Adrenal gland (tissue), 12 donors: ENCODE measurements around the gene ZSWIM6. TPM values are rescaled to one million over a fixed set of nuclear protein-coding genes. Genes with fewer than 3 reads are reported as not detected.
A peak's percentile ranks its signal among the peaks of the same experiment; 100 is the strongest.

ENCODE experiments used
- DNase-seq, 7 donors: peaks; one replicate each; pipeline ENCODE4 v3.0.0-alpha.2; 2019 to 2020
- H3K27ac ChIP-seq, 5 donors: fragments of 200-600 bp; sonication (generic) in 4 of 5; 1 replicate in 3 of 5; 2 replicates in 2 of 5; pipeline versions ENCODE4 v1.5.1 to v1.8.0; 2016 to 2020; ENCODE audit warnings: mild to moderate bottlenecking in 1 of 5
- H3K27me3 ChIP-seq: fragments of 200-600 bp; 2 replicates; pipeline ENCODE4 v1.8.0; 2021
- H3K36me3 ChIP-seq, 2 donors: fragments of 200-600 bp; replicated peaks in 1 of 2; 1 replicate in 1 of 2; 2 replicates in 1 of 2; pipeline versions ENCODE4 v1.5.1 to v1.8.0; 2018 to 2022
- H3K4me1 ChIP-seq, 2 donors: fragments of 200-600 bp; replicated peaks in 1 of 2; 1 replicate in 1 of 2; 2 replicates in 1 of 2; pipeline versions ENCODE4 v1.5.1 to v1.8.0; 2018 to 2021
- H3K4me3 ChIP-seq, 4 donors: fragments of 200-600 bp; sonication (generic) in 3 of 4; one replicate each; pipeline ENCODE4 v1.5.1; 2016 to 2018
- H3K9me3 ChIP-seq, 3 donors: fragments of 200-600 bp; sonication (generic) in 1 of 3; replicated peaks in 1 of 3; 1 replicate in 2 of 3; 2 replicates in 1 of 3; pipeline versions ENCODE4 v1.5.1 to v1.8.0; 2016 to 2021
- POLR2A ChIP-seq, 2 donors: fragments of 450-650 bp; IDR thresholded peaks; one replicate each; pipeline ENCODE4 v1.6.1; 2017; ENCODE audit warnings: antibody characterized with exemption in 2 of 2, mild to moderate bottlenecking in 2 of 2, moderate library complexity in 1 of 2
- WGBS, 4 donors: extraction: QIAGEN DNeasy Blood & Tissue Kit in 2 of 4; methylation state at CpG; one replicate each; pipeline versions ENCODE4 v1.1.5 to v1.1.7; 2013 to 2017; 5-methylcytosine and 5-hydroxymethylcytosine counted together
- intact Hi-C, 2 donors: fragments of 100-400 bp; cut with DNase I; formaldehyde crosslinking; loops; one replicate each; pipeline versions ENCODE4 v1.14.1 to v1.15.0; 2022 to 2023
- polyA plus RNA-seq, 3 donors: library from polyadenylated mRNA; stranded (reverse); fragments of 200-250 nt in 2 of 3; fragments of 350-450 nt in 1 of 3; fragmentation: Illumina TruSeq in 1 of 3; extraction: RNeasy Lipid Tissue Mini Kit (QIAGEN cat#74804) in 1 of 3; gene quantifications; one replicate each; pipeline ENCODE4 v1.2.3, GENCODE V29; 2013 to 2014
- total RNA-seq, 9 donors: library from RNA; depleted of rRNA in 4 of 9; stranded (reverse); fragments of >200 nt in 4 of 9; fragments of 120-200 nt in 1 of 9; fragmentation: NEBNext Ultra II Directional in 1 of 9; extraction: Animal tissue kit (Norgen Biotek cat#: 25700) in 1 of 9; gene quantifications; one replicate each; pipeline versions ENCODE4 v1.1.0 to v1.2.4, GENCODE V29; 2013 to 2023
- TF ChIP-seq, protein P1 (sequence below), 6 experiments: fragments of 450-650 bp in 4 of 6; fragments of 200-600 bp in 2 of 6; sonication (generic) in 1 of 6; IDR thresholded peaks; 1 replicate in 5 of 6; 2 replicates in 1 of 6; pipeline versions ENCODE4 v1.5.1 to v1.8.0; 2016 to 2021; ENCODE audit warnings: antibody characterized with exemption in 6 of 6, mild to moderate bottlenecking in 2 of 6, moderate library complexity in 1 of 6
- donor health status: healthy with polysubstance abuse.
- donor health status: Bipolar disorder and iron deficiency.
- donor health status: DM: yes; HTN: yes; CAD: no.
- donor health status: DM: no; HTN: no; CAD: no.
- donor health status: DM: no; HTN: no; CAD: no.
- donor health status: DM: yes; HTN: yes; CAD: no.

Gene ZSWIM6
- total and polyA plus RNA-seq, 12 donors = 5.5 to 14.6 (median 8.3) TPM

DNA sequence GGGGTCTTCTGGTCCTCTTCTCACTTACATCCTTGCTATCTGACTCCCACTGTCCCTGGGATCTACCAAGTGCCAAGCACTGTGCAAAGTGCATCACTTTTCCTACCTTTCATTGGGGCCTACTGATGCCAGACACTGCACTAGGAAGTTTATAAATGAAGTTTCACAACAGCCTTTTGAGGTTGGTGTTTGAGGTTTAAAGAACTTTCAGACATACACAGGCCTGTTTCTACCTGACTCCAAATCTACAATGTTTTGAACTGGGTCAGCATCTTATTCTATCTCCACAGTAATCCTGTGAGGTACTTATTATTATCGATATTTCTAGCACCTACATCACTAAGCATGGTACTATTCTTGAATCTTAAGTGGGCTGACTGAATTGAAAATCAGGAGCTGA is 227.7 kb downstream of the ZSWIM6 start:
- no peaks in the 10 kb centered on the region for H3K27me3 ChIP-seq
- no peak for DNase-seq
- H3K9me3 ChIP-seq = no peaks in the 10 kb centered on the region
- H3K27ac ChIP-seq = no peak overlapping the region
- intact Hi-C loops = no loop called here
- WGBS, 4 donors = 93 to 100% (median 95%) methylated on average over 1 of the region's 1 CpG
- no peaks in the 10 kb centered on the region for H3K36me3 ChIP-seq
- TF ChIP-seq, protein P1, sequence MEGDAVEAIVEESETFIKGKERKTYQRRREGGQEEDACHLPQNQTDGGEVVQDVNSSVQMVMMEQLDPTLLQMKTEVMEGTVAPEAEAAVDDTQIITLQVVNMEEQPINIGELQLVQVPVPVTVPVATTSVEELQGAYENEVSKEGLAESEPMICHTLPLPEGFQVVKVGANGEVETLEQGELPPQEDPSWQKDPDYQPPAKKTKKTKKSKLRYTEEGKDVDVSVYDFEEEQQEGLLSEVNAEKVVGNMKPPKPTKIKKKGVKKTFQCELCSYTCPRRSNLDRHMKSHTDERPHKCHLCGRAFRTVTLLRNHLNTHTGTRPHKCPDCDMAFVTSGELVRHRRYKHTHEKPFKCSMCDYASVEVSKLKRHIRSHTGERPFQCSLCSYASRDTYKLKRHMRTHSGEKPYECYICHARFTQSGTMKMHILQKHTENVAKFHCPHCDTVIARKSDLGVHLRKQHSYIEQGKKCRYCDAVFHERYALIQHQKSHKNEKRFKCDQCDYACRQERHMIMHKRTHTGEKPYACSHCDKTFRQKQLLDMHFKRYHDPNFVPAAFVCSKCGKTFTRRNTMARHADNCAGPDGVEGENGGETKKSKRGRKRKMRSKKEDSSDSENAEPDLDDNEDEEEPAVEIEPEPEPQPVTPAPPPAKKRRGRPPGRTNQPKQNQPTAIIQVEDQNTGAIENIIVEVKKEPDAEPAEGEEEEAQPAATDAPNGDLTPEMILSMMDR (IDR thresholded peaks at IDR 0.05) = no peak
- TF ChIP-seq POLR2A (IDR thresholded peaks at IDR 0.05) = no peak
- H3K4me3 ChIP-seq = no peak overlapping the region
- H3K4me1 ChIP-seq = no peaks in the 10 kb centered on the region

DNA sequence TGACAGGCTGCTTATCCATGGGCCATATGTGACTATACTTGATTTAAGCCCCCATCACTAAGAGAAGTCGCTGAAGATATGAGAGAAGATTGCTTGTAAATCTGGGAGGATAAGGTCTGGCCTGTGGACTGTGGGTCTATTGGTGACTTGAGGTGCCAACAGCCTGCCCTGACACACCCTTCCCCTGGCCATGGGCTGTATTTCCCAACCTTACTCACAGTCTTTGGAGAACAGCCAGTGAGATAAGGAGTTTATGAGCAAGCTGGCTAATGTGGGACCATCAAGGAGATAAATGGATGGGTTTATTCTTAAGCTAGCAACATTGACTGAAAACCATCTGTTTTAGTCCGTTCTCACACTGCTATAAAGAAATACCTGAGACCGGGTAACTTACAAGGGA is 231.3 kb downstream of the ZSWIM6 start:
- DNase-seq = peak in 5 of 7 donors; percentile 24 to 66 (median 32)
- H3K9me3 ChIP-seq = no peaks in the 10 kb centered on the region
- no peaks in the 10 kb centered on the region for H3K4me1 ChIP-seq
- no peak overlapping the region for H3K4me3 ChIP-seq
- 83 to 91% (median 87%) methylated on average over 3 of the region's 3 CpGs for WGBS, 4 donors
- no peak for TF ChIP-seq POLR2A (IDR thresholded peaks at IDR 0.05)
- TF ChIP-seq, protein P1 (IDR thresholded peaks at IDR 0.05) = no peak
- no peak overlapping the region for H3K27ac ChIP-seq
- no peaks in the 10 kb centered on the region for H3K36me3 ChIP-seq
- no peaks in the 10 kb centered on the region for H3K27me3 ChIP-seq
- intact Hi-C loops = no loop called here

DNA sequence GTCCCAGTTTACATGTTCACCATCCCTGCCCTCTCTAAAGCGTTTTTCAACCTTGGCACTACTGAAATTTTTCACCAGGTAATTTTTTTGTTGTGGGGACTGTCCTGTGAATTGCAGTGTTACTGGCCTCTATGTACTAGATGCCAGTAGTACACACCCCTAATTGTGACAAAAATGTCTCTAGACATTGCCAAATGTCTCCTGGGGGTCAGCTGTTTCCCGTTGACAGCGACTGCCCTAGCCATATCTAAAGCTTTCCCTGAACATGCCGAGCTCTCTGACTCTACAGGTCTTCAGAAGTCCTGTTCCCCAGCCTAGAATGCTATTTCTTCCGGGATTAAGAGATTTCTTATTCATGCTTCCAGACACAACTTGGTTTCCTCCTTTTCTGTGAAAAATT is 235.3 kb downstream of the ZSWIM6 start:
- intact Hi-C loops = no loop called here
- no peaks in the 10 kb centered on the region for H3K27me3 ChIP-seq
- DNase-seq = no peak
- no peaks in the 10 kb centered on the region for H3K4me1 ChIP-seq
- H3K4me3 ChIP-seq = no peak overlapping the region
- H3K36me3 ChIP-seq = no peaks in the 10 kb centered on the region
- H3K9me3 ChIP-seq = no peaks in the 10 kb centered on the region
- no peak overlapping the region for H3K27ac ChIP-seq
- no peak for TF ChIP-seq POLR2A (IDR thresholded peaks at IDR 0.05)
- TF ChIP-seq, protein P1 (IDR thresholded peaks at IDR 0.05) = no peak
- 81 to 88% (median 85%) methylated on average over 5 of the region's 5 CpGs for whole genome bisulfite sequencing, 4 donors

DNA sequence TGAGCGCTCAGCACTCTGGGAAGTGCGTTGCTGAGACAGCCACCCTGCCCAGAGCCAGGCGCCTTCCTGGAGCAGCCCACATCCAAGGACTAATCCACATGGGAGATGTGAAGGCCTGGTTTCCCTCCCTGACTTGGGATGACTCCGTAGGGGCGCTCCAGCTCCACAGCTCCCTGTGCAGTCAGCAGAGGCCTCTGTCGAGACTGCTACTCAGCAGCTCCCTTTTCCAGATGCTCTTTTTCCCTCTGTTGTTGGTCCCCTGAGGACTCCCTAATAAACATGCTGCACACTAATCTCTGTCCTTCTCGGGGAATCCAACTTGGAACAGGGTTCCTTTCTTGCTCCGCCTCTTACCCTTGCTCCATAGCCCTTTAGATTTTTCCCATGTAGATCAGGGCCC is 237.3 kb downstream of the ZSWIM6 start:
- H3K4me3 ChIP-seq = no peak overlapping the region
- peak in 3 of 7 donors; percentile 3 to 27 (median 9) for DNase-seq
- WGBS, 4 donors = 80 to 87% (median 86%) methylated on average over 5 to 8 of the region's 8 CpGs
- intact Hi-C loops = no loop called here
- H3K27ac ChIP-seq = no peak overlapping the region
- no peaks in the 10 kb centered on the region for H3K9me3 ChIP-seq
- no peaks in the 10 kb centered on the region for H3K4me1 ChIP-seq
- TF ChIP-seq POLR2A (IDR thresholded peaks at IDR 0.05) = no peak
- TF ChIP-seq, protein P1 (IDR thresholded peaks at IDR 0.05) = no peak
- H3K36me3 ChIP-seq = no peaks in the 10 kb centered on the region
- H3K27me3 ChIP-seq = no peaks in the 10 kb centered on the region
